GM12878 (cell line): Measurements from ENCODE around the gene APLP2. TPM values are rescaled to one million over a fixed set of nuclear protein-coding genes. Genes with fewer than 3 reads are reported as not detected.

Source experiments
- ATAC-seq: fragments of 200-7000 bp; cut with Tn5 transposase; 3 replicates; pipeline ENCODE4 v1.9.1; 2020; ENCODE audit warnings: mild to moderate bottlenecking, moderate library complexity
- BruUV-seq: library from RNA; stranded (reverse); fragments of 400-500 nt; replicated peaks from 2 replicates; lab custom pipeline; 2021; lab: Mats Ljungman, UMichigan
- CTCF ChIA-PET: fragments of 300-600 bp; sonication (Branson Sonifier 250); formaldehyde crosslinking; extraction: SDS; loops from one replicate; lab custom pipeline; 2021; ENCODE audit warnings: inconsistent platforms; lab: Yijun Ruan, JAX
- POLR2A ChIA-PET: fragments of 350-600 bp; formaldehyde crosslinking; extraction: SDS; loops from one replicate; lab custom pipeline; 2021; ENCODE audit warnings: inconsistent platforms; lab: Charles Lee
- RAD21 ChIA-PET: fragments of 300-600 bp; sonication (Branson Sonifier 250); formaldehyde crosslinking; loops from one replicate; lab custom pipeline; 2023; ENCODE audit warnings: antibody characterized with exemption; ENCODE audit not compliant: unreplicated experiment; lab: Charles Lee
- SMC1A ChIA-PET: fragments of 300-600 bp; sonication (Branson Sonifier 250); formaldehyde crosslinking; loops from one replicate; lab custom pipeline; 2023; ENCODE audit not compliant: unreplicated experiment, uncharacterized antibody; lab: Charles Lee
- DNase-seq: peaks from one replicate; pipeline ENCODE4 v3.0.0-alpha.2; 2011; ENCODE audit warnings: low read depth, low spot score
- FAIRE-seq: peaks from 3 replicates; lab custom pipeline; 2011; peaks lifted over from hg19 to GRCh38; lab: Jason Lieb, UNC
- H2AFZ ChIP-seq: 2 replicates; pipeline ENCODE4 v1.6.0; 2011; ENCODE audit warnings: low read depth, low read length, control low read depth; ENCODE audit not compliant: control insufficient read depth
- H3K27ac ChIP-seq: 2 replicates; pipeline ENCODE4 v1.5.1; 2011; ENCODE audit warnings: control low read depth; ENCODE audit not compliant: control insufficient read depth, insufficient read depth
- H3K27me3 ChIP-seq, 2 experiments: replicated peaks in 1 of 2; 2 replicates each; pipeline versions ENCODE4 v1.6.0 to v1.6.1; 2011; ENCODE audit warnings: low read length in 1 of 2; ENCODE audit not compliant: control insufficient read depth in 2 of 2, insufficient read depth in 2 of 2
- H3K36me3 ChIP-seq, 2 experiments: 2 replicates each; pipeline ENCODE4 v1.5.1; 2011; ENCODE audit warnings: low read length in 1 of 2; ENCODE audit not compliant: control insufficient read depth in 2 of 2, insufficient read depth in 2 of 2
- H3K4me1 ChIP-seq: 2 replicates; pipeline ENCODE4 v1.6.1; 2011; ENCODE audit warnings: mild to moderate bottlenecking, low read length, moderate library complexity, mixed read lengths; ENCODE audit not compliant: control insufficient read depth, insufficient read depth
- H3K4me2 ChIP-seq: 2 replicates; pipeline ENCODE4 v1.6.0; 2011; ENCODE audit warnings: control low read depth; ENCODE audit not compliant: control insufficient read depth, insufficient read depth
- H3K4me3 ChIP-seq: fragments of 200-600 bp; sonication (generic); 2 replicates; pipeline ENCODE4 v1.5.1; 2016
- H3K79me2 ChIP-seq: 2 replicates; pipeline ENCODE4 v1.6.0; 2011; ENCODE audit warnings: low read length; ENCODE audit not compliant: control insufficient read depth, insufficient read depth
- H3K9ac ChIP-seq: 2 replicates; pipeline ENCODE4 v1.8.0; 2011; ENCODE audit warnings: low read length, control low read depth, mixed read lengths; ENCODE audit not compliant: control insufficient read depth, insufficient read depth
- H3K9me3 ChIP-seq: replicated peaks from 3 replicates; pipeline ENCODE4 v1.5.1; 2011; ENCODE audit warnings: mild to moderate bottlenecking, low read length; ENCODE audit not compliant: control insufficient read depth, insufficient read depth
- H4K20me1 ChIP-seq: 2 replicates; pipeline ENCODE4 v1.6.0; 2011; ENCODE audit not compliant: control insufficient read depth, insufficient read depth
- CREB1 ChIP-seq: IDR thresholded peaks from 2 replicates; pipeline ENCODE4 v1.6.1; 2012; ENCODE audit warnings: low read depth, mild to moderate bottlenecking, inconsistent platforms
- NFYA ChIP-seq: IDR thresholded peaks from 2 replicates; pipeline ENCODE4 v1.6.1; 2011; ENCODE audit warnings: low read depth, mild to moderate bottlenecking, low read length, improper control_type of control experiment, borderline replicate concordance
- RAD51 ChIP-seq: fragments of 450-650 bp; IDR thresholded peaks from 2 replicates; pipeline ENCODE4 v1.6.1; 2016; ENCODE audit warnings: moderate library complexity, mild to moderate bottlenecking, inconsistent platforms
- RELB ChIP-seq: fragments of 450-650 bp; IDR thresholded peaks from 2 replicates; pipeline ENCODE4 v1.6.1; 2017; ENCODE audit warnings: low read depth, mild to moderate bottlenecking, moderate library complexity
- SMAD5 ChIP-seq: IDR thresholded peaks from 2 replicates; pipeline ENCODE4 v1.6.1; 2016; ENCODE audit warnings: antibody characterized with exemption, low read depth
- WRNIP1 ChIP-seq: IDR thresholded peaks from 2 replicates; pipeline ENCODE4 v1.6.1; 2011; ENCODE audit warnings: low read depth, low read length, improper control_type of control experiment, borderline replicate concordance
- WGBS: methylation state at CpG from one replicate; pipeline ENCODE4 v1.1.6; 2016; ENCODE audit warnings: low lambda C conversion rate; ENCODE audit not compliant: insufficient replicate concordance, insufficient coverage; ENCODE audit errors: missing lambda C conversion rate; 5-methylcytosine and 5-hydroxymethylcytosine counted together
- in situ Hi-C: fragments of 300-500 bp; cut with MboI; formaldehyde crosslinking; loops from 9 replicates; pipeline ENCODE4 v1.14.3; 2018; ENCODE audit warnings: mixed read lengths
- intact Hi-C: fragments of 100-400 bp; cut with micrococcal nuclease; formaldehyde crosslinking; loops from one replicate; pipeline ENCODE4 v1.14.2; 2022; ENCODE audit not compliant: unreplicated experiment
- polyA plus RNA-seq, 11 experiments: library from polyadenylated mRNA; depleted of rRNA in 4 of 11; unstranded in 6 of 11; stranded (reverse) in 5 of 11; fragments of >200 nt; fragmentation: Nextera tagmentation in 4 of 11; fragmentation: Illumina TruSeq in 1 of 11; extraction: Ambion mirVana in 4 of 11; extraction: Trizol in 1 of 11; gene quantifications; 1 replicate in 1 of 11; 2 replicates in 10 of 11; pipeline versions ENCODE4 v1.2.1 to v1.2.3, GENCODE V29; 2011 to 2016; ENCODE audit warnings: inconsistent platforms in 2 of 11, missing spikeins in 2 of 11, low read depth in 1 of 11
- total RNA-seq, 4 experiments: library from RNA; depleted of rRNA in 3 of 4; stranded (reverse); fragments of >200 nt in 3 of 4; fragmentation: Illumina TruSeq in 1 of 4; extraction: Trizol in 1 of 4; gene quantifications; 2 replicates each; pipeline versions ENCODE4 v1.2.1 to v1.2.3, GENCODE V29; 2013 to 2021
- TF ChIP-seq, protein P1 (sequence below): fragments of 150-350 bp; IDR thresholded peaks from 2 replicates; pipeline ENCODE4 v1.6.1; 2016; ENCODE audit warnings: low read depth, low read length
- TF ChIP-seq, protein P2 (sequence below): fragments of 450-650 bp; IDR thresholded peaks from 2 replicates; pipeline ENCODE4 v1.6.1; 2018; ENCODE audit warnings: borderline replicate concordance, mild to moderate bottlenecking; ENCODE audit not compliant: partially characterized antibody

Gene APLP2
- total and polyA plus RNA-seq, 10 of the 15 experiments (the other 5 are each of a cell fraction or from before 2014, with no cell fraction given): 2.3 to 38.8 (median 21.3) TPM

- Histone ChIP-seq H4K20me1 (no peaks in the 10 kb centered on the region), H3K36me3 (no peaks in the 10 kb centered on the region), H3K4me2 (no peak overlapping the region), H3K9ac (no peak overlapping the region), H2AFZ (no peak overlapping the region), H3K4me1 (0 out of 2 replicates have a peak, but pooled peaks cover 6% of the 10 kb centered on the region), H3K27me3 (peaks cover 16 to 17% of the 10 kb centered on the region in 2 experiments), H3K9me3 (no peaks in the 10 kb centered on the region), H3K4me3 (no peak overlapping the region), H3K27ac (no peak overlapping the region), H3K79me2 (no peaks in the 10 kb centered on the region)
- in situ Hi-C loops (no loop called here), intact Hi-C loops (no loop called here)
- TF ChIP-seq WRNIP1 (no peak), SMAD5 (no peak), RELB (no peak), NFYA (no peak), CREB1 (no peak), RAD51 (no peak)
- TF ChIP-seq, protein P1, sequence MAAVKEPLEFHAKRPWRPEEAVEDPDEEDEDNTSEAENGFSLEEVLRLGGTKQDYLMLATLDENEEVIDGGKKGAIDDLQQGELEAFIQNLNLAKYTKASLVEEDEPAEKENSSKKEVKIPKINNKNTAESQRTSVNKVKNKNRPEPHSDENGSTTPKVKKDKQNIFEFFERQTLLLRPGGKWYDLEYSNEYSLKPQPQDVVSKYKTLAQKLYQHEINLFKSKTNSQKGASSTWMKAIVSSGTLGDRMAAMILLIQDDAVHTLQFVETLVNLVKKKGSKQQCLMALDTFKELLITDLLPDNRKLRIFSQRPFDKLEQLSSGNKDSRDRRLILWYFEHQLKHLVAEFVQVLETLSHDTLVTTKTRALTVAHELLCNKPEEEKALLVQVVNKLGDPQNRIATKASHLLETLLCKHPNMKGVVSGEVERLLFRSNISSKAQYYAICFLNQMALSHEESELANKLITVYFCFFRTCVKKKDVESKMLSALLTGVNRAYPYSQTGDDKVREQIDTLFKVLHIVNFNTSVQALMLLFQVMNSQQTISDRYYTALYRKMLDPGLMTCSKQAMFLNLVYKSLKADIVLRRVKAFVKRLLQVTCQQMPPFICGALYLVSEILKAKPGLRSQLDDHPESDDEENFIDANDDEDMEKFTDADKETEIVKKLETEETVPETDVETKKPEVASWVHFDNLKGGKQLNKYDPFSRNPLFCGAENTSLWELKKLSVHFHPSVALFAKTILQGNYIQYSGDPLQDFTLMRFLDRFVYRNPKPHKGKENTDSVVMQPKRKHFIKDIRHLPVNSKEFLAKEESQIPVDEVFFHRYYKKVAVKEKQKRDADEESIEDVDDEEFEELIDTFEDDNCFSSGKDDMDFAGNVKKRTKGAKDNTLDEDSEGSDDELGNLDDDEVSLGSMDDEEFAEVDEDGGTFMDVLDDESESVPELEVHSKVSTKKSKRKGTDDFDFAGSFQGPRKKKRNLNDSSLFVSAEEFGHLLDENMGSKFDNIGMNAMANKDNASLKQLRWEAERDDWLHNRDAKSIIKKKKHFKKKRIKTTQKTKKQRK: no peak
- TF ChIP-seq, protein P2, sequence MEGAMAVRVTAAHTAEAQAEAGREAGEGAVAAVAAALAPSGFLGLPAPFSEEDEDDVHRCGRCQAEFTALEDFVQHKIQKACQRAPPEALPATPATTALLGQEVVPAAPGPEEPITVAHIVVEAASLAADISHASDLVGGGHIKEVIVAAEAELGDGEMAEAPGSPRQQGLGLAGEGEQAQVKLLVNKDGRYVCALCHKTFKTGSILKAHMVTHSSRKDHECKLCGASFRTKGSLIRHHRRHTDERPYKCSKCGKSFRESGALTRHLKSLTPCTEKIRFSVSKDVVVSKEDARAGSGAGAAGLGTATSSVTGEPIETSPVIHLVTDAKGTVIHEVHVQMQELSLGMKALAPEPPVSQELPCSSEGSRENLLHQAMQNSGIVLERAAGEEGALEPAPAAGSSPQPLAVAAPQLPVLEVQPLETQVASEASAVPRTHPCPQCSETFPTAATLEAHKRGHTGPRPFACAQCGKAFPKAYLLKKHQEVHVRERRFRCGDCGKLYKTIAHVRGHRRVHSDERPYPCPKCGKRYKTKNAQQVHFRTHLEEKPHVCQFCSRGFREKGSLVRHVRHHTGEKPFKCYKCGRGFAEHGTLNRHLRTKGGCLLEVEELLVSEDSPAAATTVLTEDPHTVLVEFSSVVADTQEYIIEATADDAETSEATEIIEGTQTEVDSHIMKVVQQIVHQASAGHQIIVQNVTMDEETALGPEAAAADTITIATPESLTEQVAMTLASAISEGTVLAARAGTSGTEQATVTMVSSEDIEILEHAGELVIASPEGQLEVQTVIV: no peak
- FAIRE-seq: no peak
- ChIA-PET CTCF (interaction anchor here (3.3 kb wide), 1 partner anchor 11 kb away, joined by 10 read pairs; no protein-coding TSS in a partner anchor), SMC1A (interaction anchor here (1.0 to 2.6 kb wide), 3 partner anchors 9 to 17 kb away, joined by 5 to 14 read pairs (median 12); no protein-coding TSS in a partner anchor), POLR2A (interaction anchor here (1.0 kb wide), 1 partner anchor 17 kb away, joined by 4 read pairs; no protein-coding TSS in a partner anchor), RAD21 (interaction anchor here (1.1 to 3.9 kb wide), 2 partner anchors 11 to 15 kb away, joined by 6 to 22 read pairs; no protein-coding TSS in a partner anchor)
- WGBS: 56% methylated on average over 11 of the region's 11 CpGs
- no peak for DNase-seq
- BruUV-seq: no TSS peak
- no peak for ATAC-seq
These were observed 91.9 kb downstream of the APLP2 start for GRCh38 chr11:130161441-130162145.
